HG03175 (cell line): ENCODE measurements around the gene OSBPL6.
"Not testable (repeated sequence)": the region's sequence is repeated elsewhere in the genome, so short reads cannot be mapped to it uniquely, and the experiment has no call there.

Experiments
- ATAC-seq: cut with Tn5 transposase; IDR thresholded peaks from one replicate; pipeline ENCODE4 v1.9.1; 2021; ENCODE audit warnings: mild to moderate bottlenecking, moderate library complexity; ENCODE audit not compliant: unreplicated experiment

OSBPL6 gene

GRCh38 chr2:178333851-178334250 is 139.5 kb downstream of the OSBPL6 start:
- ATAC-seq, result no peak

GRCh38 chr2:178335230-178335629 is 140.9 kb downstream of the OSBPL6 start:
- ATAC-seq, result no peak

- ATAC-seq, result no peak
Measured at GRCh38 chr2:178344121-178344520, 149.8 kb downstream of the OSBPL6 start.

GRCh38 chr2:178345951-178346350 is 151.6 kb downstream of the OSBPL6 start:
- ATAC-seq, result no peak

- ATAC-seq, result no peak
Measured at GRCh38 chr2:178350051-178350450, 155.7 kb downstream of the OSBPL6 start.

- not testable (repeated sequence) for ATAC-seq
Measured at GRCh38 chr2:178357704-178358103, 163.4 kb downstream of the OSBPL6 start.

- ATAC-seq, result no peak
Measured at GRCh38 chr2:178359192-178359912, 165.0 kb downstream of the OSBPL6 start.

GRCh38 chr2:178361588-178361987 is 167.3 kb downstream of the OSBPL6 start:
- ATAC-seq, result no peak

GRCh38 chr2:178363252-178363651 is 168.9 kb downstream of the OSBPL6 start:
- no peak for ATAC-seq

- ATAC-seq, result no peak
Measured at GRCh38 chr2:178365116-178365515, 170.8 kb downstream of the OSBPL6 start.

- no peak for ATAC-seq
Measured at GRCh38 chr2:178366412-178366811, 172.1 kb downstream of the OSBPL6 start.

GRCh38 chr2:178367344-178367743 is 173.0 kb downstream of the OSBPL6 start:
- no peak for ATAC-seq

- ATAC-seq, result no peak
Measured at GRCh38 chr2:178374865-178375264, 180.6 kb downstream of the OSBPL6 start.

- ATAC-seq, result no peak
Measured at GRCh38 chr2:178377046-178377445, 182.7 kb downstream of the OSBPL6 start.

- no peak for ATAC-seq
Measured at GRCh38 chr2:178379162-178380004, 185.1 kb downstream of the OSBPL6 start.

GRCh38 chr2:178380763-178381162 is 186.5 kb downstream of the OSBPL6 start:
- ATAC-seq, result no peak

- no peak for ATAC-seq
Measured at GRCh38 chr2:178383718-178384117, 189.4 kb downstream of the OSBPL6 start.

- no peak for ATAC-seq
Measured at GRCh38 chr2:178385595-178386148, 191.4 kb downstream of the OSBPL6 start.

- no peak for ATAC-seq
Measured at GRCh38 chr2:178386986-178387597, 192.8 kb downstream of the OSBPL6 start.

- no peak for ATAC-seq
Measured at GRCh38 chr2:178388287-178388686, 194.0 kb downstream of the OSBPL6 start.

- ATAC-seq, result no peak
Measured at GRCh38 chr2:178391701-178392100, 197.4 kb downstream of the OSBPL6 start.
